IPS-18a (cell line): ENCODE measurements around the gene CLCF1.
A peak's percentile ranks its signal among the peaks of the same experiment; 100 is the strongest.

ENCODE experiments used
- H3K27ac ChIP-seq: one replicate; pipeline ENCODE4 v1.5.1; 2013; ENCODE audit warnings: low read length
- H3K27me3 ChIP-seq: one replicate; pipeline ENCODE4 v1.6.1; 2013; ENCODE audit warnings: mild to moderate bottlenecking, low read length; ENCODE audit not compliant: control insufficient read depth, insufficient read depth
- H3K36me3 ChIP-seq: one replicate; pipeline ENCODE4 v1.6.1; 2013; ENCODE audit warnings: low read depth, low read length; ENCODE audit not compliant: control insufficient read depth
- H3K4me1 ChIP-seq: one replicate; pipeline ENCODE4 v1.6.1; 2013; ENCODE audit warnings: low read depth, low read length; ENCODE audit not compliant: control insufficient read depth
- H3K4me3 ChIP-seq: one replicate; pipeline ENCODE4 v1.5.1; 2013; ENCODE audit warnings: low read length
- H3K9ac ChIP-seq: one replicate; pipeline ENCODE4 v1.6.1; 2013; ENCODE audit warnings: mild to moderate bottlenecking, low read length, moderate library complexity
- H3K9me3 ChIP-seq: one replicate; pipeline ENCODE4 v1.6.1; 2013; ENCODE audit warnings: low read depth, low read length; ENCODE audit not compliant: control insufficient read depth

The CLCF1 gene

DNA sequence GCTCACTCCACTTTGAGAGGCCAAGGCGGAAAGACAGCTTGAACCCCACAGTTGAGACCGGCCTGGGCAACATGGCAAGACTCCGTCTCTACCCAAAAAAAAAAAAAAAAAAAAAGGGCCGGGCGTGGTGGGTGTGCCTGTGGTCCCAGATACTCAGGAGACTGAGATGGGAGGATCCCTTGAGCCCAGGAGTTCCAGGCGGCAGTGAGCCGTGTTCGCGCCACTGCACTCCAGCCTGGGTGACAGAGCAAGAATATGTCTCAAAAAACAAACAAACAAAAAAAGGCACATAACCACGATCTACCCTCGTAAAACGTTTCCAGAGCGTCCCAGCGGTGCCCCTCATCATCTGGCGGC lies 17.5 kb upstream of the CLCF1 start:
- H3K9ac ChIP-seq = peak overlapping the region; percentile 54
- H3K4me3 ChIP-seq = peak overlapping the region; percentile 67
- H3K27ac ChIP-seq = no peak overlapping the region
- H3K4me1 ChIP-seq = no peaks in the 10 kb centered on the region
- peaks cover 5% of the 10 kb centered on the region for H3K27me3 ChIP-seq
- peaks cover under 1% of the 10 kb centered on the region for H3K36me3 ChIP-seq
- no peaks in the 10 kb centered on the region for H3K9me3 ChIP-seq

DNA sequence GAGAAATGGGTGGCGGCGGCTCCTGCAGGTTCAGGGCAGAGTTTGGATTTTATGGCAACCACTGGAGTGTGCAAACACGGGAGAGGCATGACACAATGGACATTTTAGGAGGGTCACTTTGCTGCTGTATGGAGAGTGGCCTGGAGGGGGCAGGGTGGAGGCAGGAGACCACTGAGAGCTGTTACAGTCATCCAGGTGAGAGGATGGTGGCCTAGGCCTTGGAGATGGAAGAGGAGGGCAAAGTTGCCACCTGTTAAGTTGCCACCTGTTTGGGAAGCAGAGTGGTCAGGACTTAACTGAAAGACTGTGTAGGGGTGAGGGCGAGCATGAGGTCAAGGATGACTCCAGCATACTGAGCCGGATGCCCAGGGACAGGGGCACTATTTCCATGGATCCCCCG lies 16.1 kb upstream of the CLCF1 start:
- H3K27me3 ChIP-seq = peaks cover 13% of the 10 kb centered on the region
- H3K4me3 ChIP-seq = no peak overlapping the region
- H3K36me3 ChIP-seq = no peaks in the 10 kb centered on the region
- no peaks in the 10 kb centered on the region for H3K4me1 ChIP-seq
- H3K9me3 ChIP-seq = no peaks in the 10 kb centered on the region
- no peak overlapping the region for H3K9ac ChIP-seq
- no peak overlapping the region for H3K27ac ChIP-seq

DNA sequence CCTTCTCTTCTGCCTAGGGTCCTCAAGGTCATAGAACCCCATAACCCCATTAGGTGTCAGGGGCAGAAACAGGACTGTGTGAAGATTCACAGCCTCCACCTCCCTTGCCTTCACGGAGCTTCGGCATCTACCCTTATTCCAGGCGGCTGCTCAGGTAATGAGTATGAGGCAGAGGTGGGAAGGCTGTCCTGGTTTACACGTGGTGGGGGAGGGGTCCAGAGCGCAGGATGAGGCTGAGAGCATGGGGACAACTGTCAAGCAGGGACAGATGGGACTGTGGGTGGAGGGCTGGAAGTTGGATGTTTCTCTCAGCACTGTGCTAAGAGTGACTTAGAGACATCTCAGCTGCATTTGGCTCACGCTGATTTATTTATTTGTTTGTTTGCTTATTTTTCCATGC lies 14.1 kb upstream of the CLCF1 start:
- peaks cover 14% of the 10 kb centered on the region for H3K27me3 ChIP-seq

DNA sequence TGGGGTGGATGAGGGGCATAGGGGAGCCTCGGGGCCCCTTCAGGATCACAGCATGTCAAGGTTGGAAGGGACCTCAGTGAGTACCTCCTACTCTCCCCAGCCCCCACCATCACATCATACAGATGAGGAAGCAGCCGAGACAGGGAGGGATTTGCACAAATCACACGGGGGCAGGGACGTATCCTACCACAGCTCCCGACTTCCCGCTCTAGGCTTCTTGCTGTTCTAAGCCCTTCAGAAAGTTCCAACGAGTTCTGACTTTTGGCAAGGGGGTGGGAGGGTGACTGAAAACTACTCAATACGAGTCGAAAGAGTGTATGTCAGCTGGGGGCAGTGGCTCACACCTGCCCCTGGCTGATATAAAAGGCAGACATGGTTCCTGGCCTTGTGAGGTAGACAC lies 13.7 kb upstream of the CLCF1 start:
- no peak overlapping the region for H3K9ac ChIP-seq

More for the DNA sequence above, 14.1 kb upstream of the CLCF1 start:
- Histone ChIP-seq H3K9ac (no peak overlapping the region), H3K4me1 (no peaks in the 10 kb centered on the region), H3K36me3 (no peaks in the 10 kb centered on the region), H3K27ac (no peak overlapping the region), H3K4me3 (no peak overlapping the region), H3K9me3 (no peaks in the 10 kb centered on the region)

DNA sequence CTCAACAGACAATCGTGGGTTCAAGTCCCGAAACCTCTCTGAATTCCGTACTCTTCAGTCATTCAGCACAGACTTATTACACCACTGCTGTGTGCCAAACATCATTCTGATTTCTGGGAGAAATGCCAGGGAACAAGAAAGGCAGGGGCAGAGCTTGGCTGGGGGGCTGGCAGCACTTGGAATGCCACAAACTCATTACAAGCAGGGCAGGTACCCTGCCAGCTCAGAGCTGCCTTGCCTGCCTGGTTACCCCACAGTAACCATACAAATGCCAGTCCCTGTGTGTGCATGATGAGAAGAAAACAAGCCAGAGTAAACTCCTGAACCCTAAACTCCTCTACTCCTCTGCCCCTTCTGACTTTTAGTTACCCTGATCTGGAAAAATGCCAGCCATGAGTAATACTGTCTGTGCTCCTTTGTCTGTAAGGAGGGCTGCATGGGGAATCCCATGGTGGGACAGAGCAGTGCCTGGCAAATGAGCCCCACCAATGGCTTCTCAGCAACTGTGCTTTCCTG lies 11.5 kb upstream of the CLCF1 start:
- Histone ChIP-seq H3K27ac (no peak overlapping the region), H3K36me3 (no peaks in the 10 kb centered on the region), H3K4me3 (no peak overlapping the region), H3K27me3 (peaks cover 10% of the 10 kb centered on the region), H3K9ac (no peak overlapping the region), H3K4me1 (no peaks in the 10 kb centered on the region), H3K9me3 (no peaks in the 10 kb centered on the region)

More for the DNA sequence above, 13.7 kb upstream of the CLCF1 start:
- peaks cover 10% of the 10 kb centered on the region for H3K27me3 ChIP-seq
- H3K4me3 ChIP-seq = no peak overlapping the region
- no peak overlapping the region for H3K27ac ChIP-seq
- no peaks in the 10 kb centered on the region for H3K36me3 ChIP-seq
- H3K9me3 ChIP-seq = no peaks in the 10 kb centered on the region
- no peaks in the 10 kb centered on the region for H3K4me1 ChIP-seq

DNA sequence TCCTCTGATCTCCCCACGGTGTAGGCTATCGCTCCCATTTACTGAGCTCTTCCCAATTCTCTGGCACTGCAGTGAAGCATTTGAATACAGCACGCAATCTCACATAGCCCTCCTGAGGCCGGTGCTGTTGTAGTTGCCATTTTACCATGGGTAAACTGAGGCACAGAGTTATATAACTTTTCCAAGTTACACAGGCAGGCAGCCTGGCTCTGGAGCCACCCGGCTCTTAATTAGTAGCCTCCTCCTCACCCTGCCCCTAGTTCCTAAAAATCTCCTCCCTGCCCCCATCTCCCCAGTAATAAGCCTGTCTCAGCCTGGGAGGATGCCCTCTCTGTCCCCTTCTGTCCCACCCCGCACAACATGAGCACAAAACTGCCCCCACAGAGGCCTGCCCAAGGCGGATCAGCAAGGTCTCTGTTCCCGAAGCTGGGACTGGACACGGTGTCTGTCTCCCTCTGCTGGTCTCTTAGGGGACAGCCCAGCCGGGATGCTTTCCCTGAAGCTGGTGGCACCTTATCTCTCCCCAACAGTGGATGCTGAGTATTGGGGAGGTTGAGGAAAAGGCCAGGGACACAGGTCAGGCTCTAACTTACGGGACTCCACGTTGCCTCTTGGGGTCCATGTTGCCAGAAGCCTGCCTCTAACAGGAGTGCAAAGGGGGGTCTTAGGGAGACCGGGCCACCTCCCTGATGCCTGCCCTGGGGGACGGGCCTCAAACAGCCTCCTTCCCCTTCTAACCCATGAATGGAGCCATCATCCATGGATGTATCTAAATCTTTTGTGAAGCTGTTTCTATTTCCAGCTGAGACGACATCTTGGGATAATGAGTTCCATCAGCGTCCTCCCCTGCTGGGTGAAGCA lies 9.1 kb upstream of the CLCF1 start:
- Histone ChIP-seq H3K36me3 (no peaks in the 10 kb centered on the region), H3K27me3 (peaks cover 13% of the 10 kb centered on the region), H3K4me1 (no peaks in the 10 kb centered on the region), H3K9me3 (no peaks in the 10 kb centered on the region), H3K27ac (no peak overlapping the region), H3K9ac (no peak overlapping the region), H3K4me3 (no peak overlapping the region)

DNA sequence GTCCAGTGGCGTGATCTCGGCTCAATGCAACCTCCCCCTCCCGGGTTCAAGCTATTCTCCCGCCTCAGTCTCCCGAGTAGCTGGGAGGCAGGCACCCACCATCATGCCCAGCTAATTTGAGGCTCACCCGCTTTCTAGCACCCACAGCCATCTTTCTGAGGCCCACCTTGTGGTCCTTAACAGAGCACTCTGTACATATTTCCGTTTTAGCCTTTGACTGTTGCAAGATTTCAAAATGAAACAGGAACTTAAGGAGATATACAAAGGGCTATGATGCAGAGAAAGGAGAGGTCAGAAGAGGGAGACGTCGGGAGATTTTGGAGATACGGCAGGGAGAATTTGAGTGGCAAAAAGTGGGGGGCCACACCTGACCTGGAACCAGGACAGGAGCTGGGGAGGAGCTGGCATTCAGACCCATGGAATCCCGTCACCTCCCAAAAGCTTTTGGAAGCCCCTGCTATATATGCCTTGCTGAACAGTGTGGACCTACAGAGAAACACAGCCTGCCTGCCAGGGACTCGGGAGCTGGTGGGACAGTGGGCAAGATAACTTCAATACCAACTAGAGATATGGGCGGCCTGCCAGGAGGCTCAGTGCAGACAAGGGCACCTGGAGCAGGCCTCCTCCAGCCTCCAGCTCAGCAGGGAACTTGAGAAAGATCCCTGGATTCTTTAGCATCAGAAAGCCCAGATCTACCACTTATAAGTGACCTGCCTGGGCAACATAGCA lies 8.0 kb upstream of the CLCF1 start:
- no peaks in the 10 kb centered on the region for H3K36me3 ChIP-seq
- H3K9ac ChIP-seq = no peak overlapping the region

DNA sequence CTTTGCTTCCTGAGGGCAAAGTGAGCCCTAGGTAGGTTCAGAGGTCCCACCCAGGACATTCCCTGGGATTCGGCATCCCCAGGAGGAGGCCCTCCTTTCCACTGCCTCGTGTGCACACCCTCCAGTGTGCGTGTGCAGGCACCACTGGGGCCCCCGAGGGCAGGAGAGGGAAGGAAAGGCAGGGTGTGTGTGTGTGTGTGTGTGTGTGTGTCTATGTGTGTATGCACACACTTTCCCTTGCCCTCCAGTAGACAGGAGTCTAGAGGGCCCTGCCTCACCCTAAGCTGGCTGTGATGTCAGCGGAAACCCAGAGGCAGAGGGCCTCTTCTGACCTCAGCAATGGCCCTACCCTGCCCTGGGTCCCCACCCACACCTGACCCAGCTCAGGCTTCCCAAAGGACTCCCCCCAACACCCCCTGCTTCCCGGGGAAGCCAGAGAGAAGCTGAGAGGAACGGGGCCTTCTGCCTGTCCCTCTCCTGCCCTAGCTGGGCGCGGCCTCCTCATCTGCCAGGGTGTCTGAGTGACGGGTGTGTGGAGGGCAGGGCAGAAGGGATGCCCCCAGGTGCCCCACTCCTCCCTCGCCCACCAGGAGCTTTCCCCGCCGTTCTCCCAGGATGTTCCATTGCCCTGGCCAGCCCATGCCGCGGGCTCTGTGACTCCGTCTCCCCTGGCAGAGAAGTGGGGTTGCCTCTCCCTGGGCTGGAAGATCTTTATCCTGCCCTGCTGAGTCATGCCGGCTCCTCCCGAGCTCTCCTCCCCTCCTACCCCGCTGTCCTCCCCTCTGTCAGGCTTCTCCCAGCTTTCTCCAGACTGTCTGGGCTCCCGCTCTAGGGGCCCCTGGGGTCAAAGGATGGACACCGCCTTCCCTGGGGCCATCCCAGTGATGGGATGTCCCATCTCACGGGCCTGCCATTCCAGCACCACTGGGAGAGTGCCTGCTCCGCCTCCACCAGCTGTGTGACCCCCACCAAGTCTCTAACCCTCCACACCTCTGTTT lies 6.0 kb upstream of the CLCF1 start:
- Histone ChIP-seq H3K9me3 (no peaks in the 10 kb centered on the region), H3K4me1 (peaks cover 16% of the 10 kb centered on the region), H3K27ac (no peak overlapping the region), H3K9ac (no peak overlapping the region), H3K27me3 (peaks cover 35% of the 10 kb centered on the region), H3K4me3 (no peak overlapping the region), H3K36me3 (no peaks in the 10 kb centered on the region)

More for the DNA sequence above, 8.0 kb upstream of the CLCF1 start:
- no peak overlapping the region for H3K27ac ChIP-seq
- H3K4me1 ChIP-seq = peaks cover 1% of the 10 kb centered on the region
- no peaks in the 10 kb centered on the region for H3K9me3 ChIP-seq
- no peak overlapping the region for H3K4me3 ChIP-seq
- peaks cover 24% of the 10 kb centered on the region for H3K27me3 ChIP-seq

DNA sequence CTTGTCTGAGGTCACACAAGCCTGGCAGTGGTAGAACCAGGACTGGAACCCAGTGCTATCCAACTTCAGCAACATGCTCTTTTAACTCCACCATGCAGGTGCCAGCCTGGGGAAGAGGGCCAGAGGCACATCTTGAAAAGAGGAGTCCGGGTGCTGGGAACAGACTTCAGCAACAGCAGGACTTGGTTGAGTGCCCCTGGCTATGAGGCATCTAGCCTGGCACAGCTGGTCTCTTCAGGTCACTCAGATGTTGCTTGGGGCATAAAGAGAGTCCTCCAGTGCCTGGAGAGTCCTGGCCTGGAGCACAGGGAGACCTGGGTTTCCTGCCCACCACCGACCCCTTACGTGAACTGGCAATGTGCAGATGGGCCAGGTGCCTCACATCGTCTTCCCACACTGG lies 5.1 kb upstream of the CLCF1 start:
- Histone ChIP-seq H3K27ac (no peak overlapping the region), H3K27me3 (peaks cover 43% of the 10 kb centered on the region), H3K4me3 (no peak overlapping the region), H3K9ac (no peak overlapping the region), H3K36me3 (no peaks in the 10 kb centered on the region), H3K9me3 (no peaks in the 10 kb centered on the region), H3K4me1 (peaks cover 20% of the 10 kb centered on the region)

DNA sequence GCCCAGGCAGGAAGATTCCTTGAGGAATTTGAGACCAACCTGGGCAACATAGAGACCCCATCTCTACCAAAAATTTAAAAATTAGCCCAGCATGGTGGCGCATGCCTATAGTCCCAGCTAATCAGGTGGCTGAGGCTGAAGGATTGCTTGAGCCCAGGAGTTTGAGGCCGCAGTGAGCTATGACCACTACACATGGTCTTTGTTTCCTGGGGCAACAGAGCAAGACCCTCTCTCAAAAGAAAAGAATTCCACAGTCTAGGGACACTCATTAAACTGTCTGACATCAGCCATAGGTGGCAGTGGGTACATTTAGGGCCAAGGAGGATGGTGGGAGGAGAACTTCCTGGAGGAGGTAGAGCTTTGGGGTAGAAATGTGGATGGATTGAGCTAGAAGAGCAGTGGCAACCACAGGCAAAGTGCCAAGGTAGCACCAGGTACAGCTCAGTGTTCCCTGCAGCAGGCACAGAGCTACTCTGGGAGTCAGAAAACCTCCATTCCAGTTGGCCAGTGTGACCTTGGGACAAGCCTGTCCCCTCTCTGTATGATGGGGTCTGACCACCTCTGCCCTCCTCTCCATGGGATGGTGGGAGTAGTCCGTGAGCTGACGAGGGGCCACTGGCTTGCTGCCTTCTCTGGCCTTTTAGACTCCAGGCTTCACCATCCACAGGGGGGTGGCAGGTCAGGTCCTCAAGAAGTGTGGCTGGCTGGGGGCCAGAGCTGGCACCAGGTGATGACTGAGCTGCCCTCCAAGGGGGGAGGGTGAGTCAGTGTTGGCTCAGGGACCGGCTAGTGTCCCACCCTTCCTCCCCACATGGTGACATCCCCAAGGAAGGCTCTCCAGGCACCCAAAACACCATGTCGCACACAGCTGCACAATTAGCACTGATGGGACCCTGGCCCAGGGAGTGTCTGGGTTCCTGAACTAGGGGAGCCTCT lies 3.7 kb upstream of the CLCF1 start:
- Histone ChIP-seq H3K27me3 (peaks cover 48% of the 10 kb centered on the region), H3K9me3 (no peaks in the 10 kb centered on the region), H3K4me3 (no peak overlapping the region), H3K27ac (no peak overlapping the region), H3K36me3 (no peaks in the 10 kb centered on the region), H3K4me1 (peaks cover 20% of the 10 kb centered on the region), H3K9ac (no peak overlapping the region)
